ENCODE measurements around the gene PREB.
"Not testable (repeated sequence)": the region's sequence is repeated elsewhere in the genome, so short reads cannot be mapped to it uniquely, and the experiment has no call there.

PREB gene

DNA sequence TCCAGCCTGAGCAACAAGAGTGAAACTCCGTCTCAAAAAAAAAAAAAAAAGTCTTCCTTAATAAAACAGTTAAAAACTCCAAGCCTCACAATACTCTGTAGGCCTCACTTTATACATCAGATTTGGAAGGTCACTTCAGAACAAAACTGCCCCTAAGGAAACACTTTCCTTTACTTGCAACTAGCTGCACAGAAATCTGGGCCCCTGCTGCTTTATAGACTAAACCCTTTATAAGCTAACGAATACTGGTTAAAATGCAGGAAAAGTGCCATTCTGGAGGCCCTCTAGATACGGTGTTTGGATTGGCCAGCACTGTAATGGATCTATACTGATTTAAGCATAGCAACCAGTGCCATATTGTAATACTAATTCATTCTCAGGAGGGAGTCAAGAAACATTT, 9.3 kb downstream of the PREB start:
- DNase-seq = no peak

DNA sequence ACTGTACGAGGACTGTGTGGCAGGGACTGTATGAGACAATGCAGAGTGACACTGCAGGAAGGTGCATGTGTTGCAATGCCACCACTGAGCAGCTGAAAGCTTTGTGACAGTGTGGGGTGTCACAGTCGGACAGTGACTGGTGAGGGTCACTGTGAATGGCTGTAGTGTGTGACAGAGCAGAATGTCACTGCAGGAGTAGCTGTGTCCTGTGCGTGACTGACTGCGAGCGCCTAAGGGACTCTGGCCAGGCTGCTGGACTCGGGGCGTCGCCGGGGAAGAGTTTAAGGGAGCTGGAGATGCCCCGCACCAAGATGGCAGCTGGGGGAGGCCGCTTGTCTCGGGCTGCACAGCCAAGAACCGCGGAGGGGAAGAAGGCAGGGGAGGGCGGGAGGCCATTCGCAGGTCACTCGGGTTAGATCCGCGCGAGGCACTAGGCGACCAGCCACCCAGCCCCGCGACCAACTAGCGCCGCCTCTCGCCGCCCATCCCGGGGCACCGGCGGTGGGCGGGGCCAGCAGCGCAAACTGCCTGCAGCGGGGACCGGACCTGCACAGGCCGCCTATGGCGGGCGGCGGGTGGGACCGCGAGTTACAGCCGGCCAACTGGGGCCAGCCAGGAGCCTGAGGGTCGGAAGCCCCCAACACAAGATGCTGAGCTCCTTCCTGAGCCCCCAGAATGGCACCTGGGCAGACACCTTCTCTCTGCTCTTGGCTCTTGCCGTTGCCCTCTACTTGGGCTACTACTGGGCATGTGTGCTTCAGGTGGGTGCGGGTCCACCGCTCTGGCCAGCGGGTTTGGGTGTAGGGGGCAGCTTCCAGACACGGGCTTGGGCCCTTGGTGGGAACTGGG, 10.9 kb downstream of the PREB start, which contains the start of gene ABHD1:
ABHD1 (plus strand) TSS at position 514 of the 849 bp plus-strand sequence; CDS start at position 648, 134 bp downstream.
- DNase-seq = no peak

DNA sequence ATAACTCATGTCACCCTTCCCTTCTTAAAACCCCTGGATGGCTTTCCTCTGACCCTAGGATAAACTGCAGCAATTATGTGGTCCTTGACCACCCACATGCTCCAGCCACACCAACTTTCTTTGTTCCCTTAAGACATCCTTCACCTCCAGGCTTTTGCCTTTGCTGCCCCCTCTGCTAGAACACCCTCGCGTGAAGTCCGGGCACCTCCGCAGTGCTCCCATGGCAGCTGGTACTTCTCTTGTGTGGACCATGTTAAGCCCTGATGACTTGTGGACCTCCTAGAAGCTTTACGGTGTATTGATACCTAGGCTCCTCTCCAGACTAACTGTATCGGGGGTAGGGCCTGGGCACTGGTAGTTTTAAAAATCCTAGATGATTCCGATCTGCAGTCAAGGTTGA, 11.6 kb downstream of the PREB start:
- DNase-seq = no peak

DNA sequence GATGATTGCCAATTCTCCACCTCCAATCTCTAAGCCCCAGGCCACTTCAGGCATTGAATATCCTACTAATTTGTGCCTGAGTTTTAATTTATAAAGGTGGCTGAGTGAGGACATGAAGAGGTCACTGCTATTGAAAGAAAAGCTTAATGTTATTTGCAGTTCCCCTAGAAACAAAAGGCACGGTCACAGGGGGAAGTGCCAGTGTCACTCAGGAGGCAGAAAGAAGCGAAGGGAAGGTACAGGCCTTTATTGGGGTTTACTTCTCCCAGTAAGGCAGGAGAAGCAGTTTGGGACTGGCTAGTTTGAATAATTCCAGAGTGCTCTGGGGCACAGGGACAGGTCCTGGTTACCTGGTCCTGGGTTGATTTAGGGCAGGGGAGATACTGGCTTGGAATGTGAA, 12.5 kb downstream of the PREB start:
- DNase-seq = no peak

DNA sequence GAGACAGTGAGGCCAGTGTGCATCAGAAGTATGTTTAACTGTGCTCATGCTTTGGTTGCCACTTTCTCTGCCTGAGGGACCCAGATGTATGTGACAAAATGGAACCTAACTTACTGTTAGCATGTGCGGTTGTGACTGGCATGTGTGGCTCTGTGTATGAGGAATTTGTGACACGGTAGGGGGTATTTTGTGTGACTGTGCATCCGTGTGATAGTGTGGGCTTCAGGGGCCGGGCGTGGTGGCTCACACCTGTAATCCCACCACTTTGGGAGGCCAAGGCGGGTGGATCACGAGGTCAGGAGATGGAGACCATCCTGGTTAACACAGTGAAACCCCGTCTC, 15.1 kb downstream of the PREB start:
- DNase-seq = not testable (repeated sequence)

DNA sequence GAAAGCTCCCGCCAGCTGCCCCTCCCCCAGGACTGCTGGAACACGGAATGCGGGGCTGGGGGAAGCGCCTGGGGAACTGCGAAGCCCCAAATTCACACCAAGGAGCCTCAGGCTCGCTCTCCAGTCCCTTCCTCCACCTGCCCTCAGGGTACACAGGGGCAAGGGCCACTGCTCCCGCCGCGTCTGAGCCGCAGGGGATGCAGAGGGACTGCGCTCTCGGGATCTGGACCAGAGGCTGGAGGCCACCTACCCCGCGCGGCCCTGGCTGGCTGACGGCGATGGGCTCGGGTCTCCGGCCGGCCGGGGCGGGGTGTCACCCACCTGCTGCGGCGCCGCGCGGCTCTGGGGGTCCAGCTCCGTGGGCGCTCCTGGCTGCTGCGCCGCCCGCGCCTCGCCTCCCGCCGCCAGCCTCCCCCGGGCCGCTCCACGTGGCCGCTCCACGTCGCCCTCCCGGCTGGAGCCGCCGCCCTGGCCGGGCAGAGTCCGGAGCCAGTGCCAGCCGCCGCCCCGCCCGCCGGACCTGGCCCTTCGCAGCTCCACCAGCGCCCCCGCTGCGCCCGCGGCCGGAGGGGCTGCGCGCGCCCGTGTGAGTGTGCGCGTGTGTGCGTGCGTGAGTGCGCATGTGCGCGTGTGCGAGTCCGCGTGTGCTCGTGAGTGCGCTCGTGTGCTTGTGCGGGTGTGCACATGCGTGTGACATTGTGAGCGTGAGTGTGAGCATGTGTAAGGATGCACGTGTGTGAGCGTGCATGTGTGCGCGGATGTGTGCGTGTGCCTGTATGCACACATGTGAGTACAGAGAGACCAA, 15.7 kb downstream of the PREB start, which contains the start of gene CGREF1:
CGREF1 (minus strand) TSS at position 604 of the 805 bp plus-strand sequence. CDS start 14,762 bp downstream, outside the sequence.
- no peak for DNase-seq

DNA sequence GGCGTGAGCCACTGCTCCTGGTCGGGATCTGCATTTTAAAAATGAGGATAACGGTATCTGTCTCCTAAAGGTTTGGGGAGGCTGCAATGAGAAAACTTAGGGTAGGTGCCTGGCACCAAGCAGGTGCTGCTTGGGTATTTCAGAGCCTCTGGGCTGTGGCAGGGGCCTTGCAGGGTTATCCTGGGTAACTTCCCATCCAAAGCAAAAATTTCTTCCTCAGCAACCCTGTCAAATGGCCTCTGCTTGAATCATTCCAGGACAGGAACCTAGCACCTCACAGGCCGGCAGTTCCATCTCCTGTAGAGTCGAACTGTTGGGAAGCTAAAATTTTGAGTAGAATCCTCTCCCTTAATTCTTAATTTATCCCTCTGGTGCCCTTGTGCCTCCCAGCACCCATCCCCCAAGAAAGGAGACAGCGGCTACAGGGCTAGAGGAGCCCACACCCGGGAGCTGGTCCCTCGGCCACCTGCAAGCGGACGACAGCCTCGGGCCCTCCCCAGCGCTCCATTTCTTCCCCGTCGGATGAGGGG, 16.4 kb downstream of the PREB start:
- DNase-seq = no peak

DNA sequence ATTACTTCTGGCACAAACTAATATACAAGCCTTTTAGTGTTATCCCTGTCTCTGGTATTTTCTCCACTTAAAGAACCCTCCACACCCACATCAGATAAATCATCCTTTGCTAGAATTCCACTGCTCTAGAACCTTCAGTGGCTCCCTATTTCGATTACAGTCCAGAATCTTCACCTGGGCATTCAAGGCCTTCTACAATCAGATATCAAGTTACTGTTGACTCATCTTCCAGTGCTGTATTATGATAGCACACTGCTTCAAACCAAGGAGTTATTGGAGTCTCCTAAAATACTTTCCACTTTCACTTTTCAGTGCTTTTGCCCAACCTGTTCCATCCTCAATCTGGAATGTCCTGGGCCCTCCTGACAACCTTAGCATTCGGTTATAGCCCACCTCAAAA, 18.9 kb downstream of the PREB start:
- no peak for DNase-seq

DNA sequence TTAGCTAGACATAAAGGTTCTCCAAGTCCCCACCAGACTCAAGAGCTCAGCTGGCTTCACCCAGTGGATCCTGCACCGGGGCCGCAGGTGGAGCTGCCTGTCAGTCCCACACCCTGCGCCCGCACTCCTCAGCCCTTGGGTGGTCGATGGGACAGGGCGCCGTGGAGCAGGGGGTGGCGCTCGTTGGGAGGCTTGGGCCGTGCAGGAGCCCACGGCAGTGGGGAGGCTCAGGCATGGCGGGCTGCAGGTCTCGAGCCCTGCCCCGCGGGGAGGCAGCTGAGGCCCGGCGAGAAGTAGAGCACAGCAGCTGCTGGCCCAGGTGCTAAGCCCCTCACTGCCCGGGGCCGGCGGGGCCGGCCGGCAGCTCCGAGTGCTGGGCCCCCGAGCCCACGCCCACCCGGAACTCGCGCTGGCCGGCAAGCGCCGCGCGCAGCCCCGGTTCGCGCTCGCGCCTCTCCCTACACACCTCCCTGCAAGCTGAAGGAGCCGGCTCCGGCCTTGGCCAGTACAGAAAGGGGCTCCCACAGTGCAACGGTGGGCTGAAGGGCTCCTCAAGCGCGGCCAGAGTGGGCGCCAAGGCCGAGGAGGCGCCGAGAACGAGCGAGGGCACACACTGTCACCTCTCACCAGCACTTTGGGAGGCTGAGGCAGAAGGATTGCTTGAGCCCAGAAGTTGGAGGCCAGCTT, 22.9 kb downstream of the PREB start:
- DNase-seq = not testable (repeated sequence)

DNA sequence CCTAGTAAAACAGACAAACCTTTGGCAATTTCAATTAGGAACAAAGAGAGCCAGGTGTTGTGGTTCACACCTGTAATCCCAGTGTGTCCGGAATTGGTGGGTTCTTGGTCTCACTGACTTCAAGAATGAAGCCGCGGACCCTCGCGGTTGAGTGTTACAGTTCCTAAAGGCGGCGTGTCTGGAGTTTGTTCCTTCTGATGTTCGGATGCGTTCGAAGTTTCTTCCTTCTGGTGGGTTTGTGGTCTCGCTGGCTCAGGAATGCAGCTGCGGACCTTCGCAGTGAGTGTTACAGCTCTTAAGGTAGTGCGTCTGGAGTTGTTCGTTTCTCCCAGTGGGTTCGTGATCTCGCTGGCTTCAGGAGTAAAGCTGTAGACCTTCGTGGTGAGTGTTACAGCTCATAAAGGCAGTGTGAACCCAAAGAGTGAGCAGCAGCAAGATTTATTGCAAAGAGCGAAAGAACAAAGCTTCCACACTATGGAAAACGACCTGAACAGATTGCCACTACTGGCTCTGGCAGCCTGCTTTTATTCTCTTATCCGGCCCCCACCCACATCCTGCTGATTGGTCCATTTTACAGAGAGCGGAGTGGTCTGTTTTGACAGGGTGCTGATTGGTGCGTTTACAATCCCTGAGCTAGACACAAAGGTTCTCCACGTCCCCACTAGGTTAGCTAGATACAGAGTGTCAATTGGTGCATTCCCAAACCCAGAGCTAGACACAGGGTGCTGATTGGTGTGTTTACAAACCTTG, 23.7 kb downstream of the PREB start:
- DNase-seq = not testable (repeated sequence)

DNA sequence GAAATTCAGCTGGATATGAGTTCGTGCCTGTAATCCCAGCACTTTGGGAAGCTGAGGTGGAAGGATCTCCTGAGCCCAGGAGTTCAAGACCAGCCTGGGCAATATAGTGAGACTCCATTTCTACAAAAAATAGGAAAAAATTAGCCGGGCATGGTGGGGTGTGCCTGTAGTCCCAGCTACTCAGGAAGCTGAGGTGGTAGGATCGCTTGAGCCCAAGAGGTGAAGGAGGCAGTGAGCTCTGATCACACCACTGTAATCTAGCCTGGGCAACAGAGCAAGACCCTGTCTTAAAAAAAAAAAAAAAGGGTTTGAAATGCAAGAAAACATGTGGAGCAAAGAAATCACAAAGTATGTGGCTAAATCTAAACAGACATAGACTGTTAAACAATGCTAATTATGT, 25.4 kb downstream of the PREB start:
- no peak for DNase-seq

DNA sequence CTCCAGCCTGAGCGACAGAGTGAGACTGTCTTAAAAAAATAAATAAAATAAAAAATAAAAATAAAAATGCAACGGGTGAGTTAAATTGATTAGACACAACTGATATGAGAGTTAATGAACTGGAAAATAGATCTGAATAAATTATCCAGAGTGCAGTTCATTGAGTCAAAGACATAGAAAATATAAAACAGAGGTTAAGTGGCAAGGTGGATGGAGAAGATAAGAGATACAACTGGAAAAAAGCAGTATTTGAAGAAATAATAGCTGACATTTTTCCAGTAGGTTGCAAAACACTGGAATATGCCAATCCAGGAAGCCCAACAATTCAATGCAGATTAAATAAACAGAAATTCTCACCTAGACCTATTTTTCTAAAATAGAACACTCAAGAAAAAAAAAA, 26.2 kb downstream of the PREB start:
- DNase-seq = no peak

DNA sequence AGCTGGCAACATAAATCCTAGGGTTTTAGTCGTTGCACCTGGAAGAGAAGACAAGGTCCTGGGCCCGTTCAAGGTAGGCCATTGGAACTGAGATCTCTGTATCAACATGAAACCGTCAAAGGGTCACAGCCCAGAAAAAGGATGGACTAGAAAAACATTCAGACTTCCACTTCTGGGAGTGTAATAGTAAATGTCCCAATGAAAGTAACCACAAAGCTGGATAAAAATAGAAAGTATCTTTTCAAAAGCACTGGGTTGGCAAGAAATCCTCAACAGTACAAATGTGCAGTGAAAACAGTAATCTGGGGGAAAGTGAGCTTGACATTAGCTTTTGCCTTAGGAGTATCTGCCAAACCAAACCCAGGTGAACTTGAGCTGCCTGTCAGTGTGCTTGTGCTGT, 28.5 kb downstream of the PREB start:
- no peak for DNase-seq

DNA sequence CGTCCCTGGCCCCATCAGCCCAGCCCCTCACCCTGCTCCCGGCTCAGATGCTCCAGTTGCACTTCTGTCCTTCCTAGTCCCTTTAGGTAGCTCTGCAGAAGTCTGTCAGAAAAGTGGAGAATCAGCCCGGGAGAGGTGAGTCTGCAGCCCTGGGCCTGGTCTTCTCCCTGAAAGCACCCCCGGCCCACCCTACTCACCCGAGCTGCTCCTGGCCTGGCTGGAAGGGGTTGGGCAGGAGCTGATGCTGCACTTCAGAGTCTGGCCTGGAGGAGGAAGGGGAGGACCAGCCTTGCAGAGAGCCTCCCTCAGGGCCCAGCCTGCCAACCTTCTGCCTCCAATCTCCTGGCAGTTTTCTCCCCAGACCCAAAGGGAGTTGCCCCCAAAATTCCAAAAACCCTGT, 32.1 kb downstream of the PREB start:
- no peak for DNase-seq

DNA sequence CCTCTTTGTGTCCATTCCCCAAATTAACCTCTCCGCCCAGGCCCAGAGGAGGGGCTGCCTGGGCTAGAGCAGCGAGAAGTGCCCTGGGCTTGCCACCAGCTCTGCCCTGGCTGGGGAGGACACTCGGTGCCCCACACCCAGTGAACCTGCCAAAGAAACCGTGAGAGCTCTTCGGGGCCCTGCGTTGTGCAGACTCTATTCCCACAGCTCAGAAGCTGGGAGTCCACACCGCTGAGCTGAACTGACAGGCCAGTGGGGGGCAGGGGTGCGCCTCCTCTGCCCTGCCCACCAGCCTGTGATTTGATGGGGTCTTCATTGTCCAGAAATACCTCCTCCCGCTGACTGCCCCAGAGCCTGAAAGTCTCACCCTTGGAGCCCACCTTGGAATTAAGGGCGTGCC, 34.4 kb downstream of the PREB start:
- DNase-seq = no peak

DNA sequence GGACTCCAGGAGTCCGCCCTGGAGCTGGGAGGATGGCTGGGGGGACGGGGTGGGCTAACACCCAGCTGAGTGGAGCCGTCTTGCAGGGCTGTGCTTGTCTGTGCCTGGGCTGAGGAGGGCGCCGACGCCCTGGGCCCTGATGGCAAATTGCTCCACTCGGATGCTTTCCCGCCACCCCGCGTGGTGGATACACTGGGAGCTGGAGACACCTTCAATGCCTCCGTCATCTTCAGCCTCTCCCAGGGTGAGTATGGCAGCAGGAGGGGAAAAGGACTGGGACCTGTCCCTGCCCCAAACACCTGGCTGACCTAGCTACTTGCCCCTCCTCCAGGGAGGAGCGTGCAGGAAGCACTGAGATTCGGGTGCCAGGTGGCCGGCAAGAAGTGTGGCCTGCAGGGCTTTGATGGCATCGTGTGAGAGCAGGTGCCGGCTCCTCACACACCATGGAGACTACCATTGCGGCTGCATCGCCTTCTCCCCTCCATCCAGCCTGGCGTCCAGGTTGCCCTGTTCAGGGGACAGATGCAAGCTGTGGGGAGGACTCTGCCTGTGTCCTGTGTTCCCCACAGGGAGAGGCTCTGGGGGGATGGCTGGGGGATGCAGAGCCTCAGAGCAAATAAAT, 35.0 kb downstream of the PREB start:
- no peak for DNase-seq

DNA sequence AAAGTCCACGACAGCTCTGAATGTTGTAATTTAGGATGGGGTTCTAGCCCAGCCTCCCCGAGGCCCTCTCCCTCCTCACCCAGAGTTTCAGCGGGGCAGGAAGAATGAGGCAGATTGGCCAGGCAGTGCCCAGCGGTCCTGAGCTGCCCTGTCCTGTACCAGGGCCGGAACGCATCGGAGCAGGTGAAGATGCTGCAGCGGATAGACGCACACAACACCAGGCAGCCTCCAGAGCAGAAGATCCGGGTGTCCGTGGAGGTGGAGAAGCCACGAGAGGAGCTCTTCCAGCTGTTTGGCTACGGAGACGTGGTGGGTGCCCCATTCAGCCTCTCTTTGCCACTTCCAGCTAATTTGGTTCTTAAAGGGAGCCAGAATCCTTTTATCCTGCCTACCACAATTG, 37.1 kb downstream of the PREB start:
- no peak for DNase-seq

DNA sequence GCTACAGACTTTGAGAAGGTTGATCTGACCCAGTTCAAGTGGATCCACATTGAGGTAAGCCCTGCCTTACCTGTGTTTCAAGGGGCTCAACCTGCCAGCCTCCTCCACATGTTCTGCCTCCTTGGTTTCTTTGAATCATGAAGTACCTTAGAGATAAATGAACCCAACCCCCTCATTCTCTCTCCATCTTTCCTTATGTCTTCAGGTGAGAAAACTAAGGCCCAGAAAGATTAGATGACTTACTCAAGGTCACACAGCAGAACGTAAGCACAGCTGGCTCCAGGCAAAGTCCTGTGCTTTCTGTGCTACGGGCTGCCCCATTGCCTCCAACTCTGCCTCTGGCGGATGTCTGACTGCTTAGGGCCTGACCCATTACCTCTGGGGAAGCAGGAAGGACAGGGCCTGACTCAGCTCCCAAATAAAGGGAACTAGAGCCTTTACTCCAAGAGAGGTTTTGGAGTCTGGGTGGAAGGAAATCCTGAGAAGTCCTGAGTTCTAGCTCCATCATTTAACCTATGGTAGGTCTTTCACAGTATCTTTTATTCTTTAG, 37.6 kb downstream of the PREB start:
- no peak for DNase-seq

DNA sequence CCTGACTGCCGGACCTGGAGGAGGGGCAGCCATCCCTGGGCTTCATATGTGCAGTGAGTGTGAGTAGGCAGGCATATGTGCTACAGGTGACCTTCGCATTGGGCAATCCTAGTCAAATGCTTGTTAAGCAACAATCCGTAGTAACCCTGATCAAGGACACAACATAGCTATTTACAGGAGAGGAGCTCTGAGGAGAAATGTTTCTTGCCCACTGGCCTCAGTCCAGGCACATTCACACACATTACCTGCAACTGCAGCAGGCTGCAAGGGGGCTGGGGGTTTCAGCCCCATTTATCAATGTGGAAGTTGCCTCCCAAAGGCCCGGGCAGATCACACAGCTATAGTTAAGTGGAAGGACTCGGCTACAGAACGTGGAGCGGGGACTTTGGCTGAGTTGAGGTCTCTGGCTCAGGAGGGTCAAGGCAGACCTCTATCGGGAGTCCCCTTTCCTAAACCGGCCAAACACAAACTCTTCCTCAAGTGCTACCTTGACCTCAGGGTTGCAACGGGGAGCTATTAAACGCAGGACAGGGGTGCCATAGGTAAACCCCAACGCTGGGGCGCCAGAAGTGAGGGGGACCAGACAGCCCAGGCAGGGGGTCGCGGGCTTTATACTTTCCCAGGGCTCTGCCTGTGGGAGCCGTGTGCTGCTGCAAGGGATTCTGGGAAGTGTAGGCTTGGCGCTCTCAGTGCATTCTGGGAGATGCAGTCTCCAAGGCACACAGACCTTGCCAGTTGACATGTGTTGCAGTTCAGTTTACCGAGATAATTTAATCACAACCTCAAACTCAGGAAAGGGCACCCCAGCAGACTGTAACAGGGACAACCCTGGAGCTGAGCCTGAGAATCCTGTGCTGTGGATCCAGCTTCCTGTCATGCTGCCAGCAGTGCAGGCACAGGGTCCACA, 38.4 kb downstream of the PREB start:
- DNase-seq = no peak

DNA sequence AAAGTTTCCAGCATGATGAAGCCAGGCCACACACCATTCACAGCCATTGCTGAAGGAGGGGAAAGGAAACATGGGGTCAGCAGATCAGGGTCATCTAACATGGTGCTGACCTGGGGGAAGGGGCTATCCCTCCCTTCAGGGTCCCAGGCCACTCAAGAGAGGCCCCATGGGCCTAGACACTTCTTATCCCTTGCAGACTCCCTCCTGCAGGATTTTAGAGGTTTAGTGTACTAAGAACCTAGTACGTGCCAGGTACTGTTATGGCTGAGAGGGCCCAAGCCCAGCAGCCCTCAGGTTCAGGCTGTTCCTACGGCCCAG, 39.0 kb downstream of the PREB start:
- no peak for DNase-seq
